Activated T-cell treated with anti-CD3 and anti-CD28 coated beads for 24 hours (primary cell): ENCODE measurements around the gene PPP2R5E.
A peak's percentile ranks its signal among the peaks of the same experiment; 100 is the strongest.

ENCODE experiments used
- DNase-seq: peaks from one replicate; pipeline ENCODE4 v3.0.0-alpha.2; 2020; ENCODE audit warnings: low read depth

Gene PPP2R5E

DNA sequence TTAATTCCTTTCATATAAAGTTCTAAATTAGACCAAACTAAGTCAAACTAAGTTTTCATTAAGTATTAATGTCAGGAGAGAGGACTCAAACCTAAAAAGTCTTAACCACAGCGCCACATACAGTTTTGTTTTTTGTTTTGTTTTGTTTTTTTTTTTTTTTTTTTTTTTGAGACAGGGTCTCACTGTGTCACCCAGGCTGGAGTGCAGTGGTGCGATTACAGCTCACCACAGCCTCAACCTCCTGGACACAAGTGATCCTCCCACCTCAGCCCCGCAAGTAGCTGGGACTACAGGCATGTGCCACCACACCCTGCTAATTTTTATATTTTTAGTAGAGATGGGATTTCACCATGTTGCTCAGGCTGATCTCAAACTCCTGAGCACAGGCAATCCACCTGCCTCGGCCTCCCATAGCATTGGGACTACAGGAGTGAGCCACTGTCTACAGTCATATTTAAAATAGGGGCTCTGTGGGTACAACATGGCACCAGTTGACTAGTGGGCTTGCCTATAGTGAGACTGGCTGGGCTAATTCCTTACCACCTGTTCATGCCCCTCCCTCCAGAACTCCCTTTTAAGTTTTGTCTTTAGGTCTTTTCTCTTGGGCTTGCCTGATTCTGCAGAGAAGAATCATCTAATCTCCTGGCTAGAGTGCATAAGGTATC is 110.2 kb downstream of the PPP2R5E start:
- no peak for DNase-seq

- no peak for DNase-seq
Measured at GRCh38 chr14:63432228-63432627, 110.9 kb downstream of the PPP2R5E start.

GRCh38 chr14:63431466-63431865 is 111.7 kb downstream of the PPP2R5E start:
- no peak for DNase-seq

DNA sequence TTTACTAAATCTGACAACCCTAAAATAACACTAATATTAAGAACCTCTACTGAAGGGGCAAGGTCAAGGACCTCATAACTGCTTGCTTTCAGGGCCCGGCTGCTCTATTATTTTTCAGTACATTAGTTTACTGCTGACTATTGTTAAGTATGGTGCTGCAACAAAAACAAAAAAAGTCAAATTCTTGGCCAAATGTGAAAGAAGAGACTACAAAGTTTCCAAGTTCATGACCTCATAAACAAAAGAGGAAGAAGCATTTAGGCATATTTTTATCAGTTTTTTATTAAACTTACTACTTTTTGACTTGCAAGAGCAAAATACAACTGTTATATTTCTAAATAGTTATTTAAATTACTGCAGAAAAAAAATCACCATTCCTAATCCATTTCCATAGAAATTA is 114.7 kb downstream of the PPP2R5E start:
- no peak for DNase-seq

DNA sequence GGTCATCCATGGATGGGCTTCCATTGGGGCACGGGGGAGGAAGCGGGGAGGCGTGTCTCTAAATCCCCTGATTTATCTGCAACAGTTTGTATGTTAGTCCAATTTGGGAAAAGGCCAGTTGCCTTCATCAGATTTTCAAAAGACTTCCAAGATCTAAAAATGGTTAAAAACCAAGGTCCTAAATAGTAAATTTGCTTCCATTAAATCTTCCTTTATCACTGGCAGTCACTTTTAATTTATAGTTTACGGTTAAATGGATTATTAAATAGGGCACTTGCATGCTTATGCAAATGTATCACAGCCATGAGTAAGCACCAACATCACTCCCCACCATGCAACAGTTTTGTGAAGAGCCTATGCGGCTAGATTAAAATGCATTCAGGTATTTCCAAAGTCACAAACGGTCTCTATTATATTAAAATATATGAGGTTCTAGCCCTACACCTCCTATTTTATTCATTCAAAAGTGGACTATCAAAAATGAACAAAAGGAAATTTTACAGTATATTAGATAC is 116.3 kb downstream of the PPP2R5E start:
- DNase-seq: no peak

- no peak for DNase-seq
Measured at GRCh38 chr14:63423889-63424288, 119.3 kb downstream of the PPP2R5E start.

GRCh38 chr14:63423381-63423780 is 119.8 kb downstream of the PPP2R5E start:
- DNase-seq: no peak

DNA sequence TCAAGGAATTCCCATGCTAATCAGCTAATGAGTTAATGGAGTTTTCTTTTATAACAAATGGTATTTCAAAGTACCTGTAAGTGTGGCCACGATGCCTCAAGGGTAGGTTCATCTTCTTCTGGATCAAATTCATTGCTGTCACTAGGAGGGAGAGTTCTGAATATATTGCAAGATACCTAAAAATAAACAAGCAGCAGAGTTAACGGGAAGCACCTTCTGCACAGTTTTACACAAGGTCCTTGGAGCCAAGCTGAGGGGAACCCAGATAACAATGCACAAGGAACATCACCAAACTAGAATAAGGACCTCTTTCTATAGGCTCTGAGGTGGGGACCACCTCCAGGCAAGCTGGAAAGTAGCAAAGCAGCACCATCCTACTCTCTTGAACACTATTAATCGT is 121.3 kb downstream of the PPP2R5E start:
- no peak for DNase-seq

- DNase-seq: no peak
Measured at GRCh38 chr14:63421226-63421625, 122.0 kb downstream of the PPP2R5E start.

- no peak for DNase-seq
Measured at GRCh38 chr14:63418020-63418419, 125.2 kb downstream of the PPP2R5E start.

DNA sequence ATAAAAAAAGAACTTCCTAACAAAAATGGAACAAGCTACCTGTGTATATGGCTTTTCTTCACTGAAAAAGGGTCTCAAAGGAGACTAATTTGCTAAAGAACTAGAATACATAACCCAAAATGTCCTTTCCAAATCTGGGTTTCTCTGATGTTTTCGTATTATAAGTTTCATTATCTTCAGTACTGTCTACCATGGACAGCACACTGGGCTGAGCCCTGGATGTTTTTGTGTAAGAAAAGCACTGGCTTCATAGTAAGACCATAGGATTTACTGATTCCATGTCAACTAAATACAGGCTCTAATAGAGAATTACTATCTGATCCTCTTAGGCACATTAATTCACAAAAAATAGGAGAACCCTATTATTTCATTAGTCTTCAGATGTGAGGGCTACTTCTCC is 130.2 kb downstream of the PPP2R5E start:
- no peak for DNase-seq

GRCh38 chr14:63406333-63406732 is 136.8 kb downstream of the PPP2R5E start:
- no peak for DNase-seq

GRCh38 chr14:63405715-63406114 is 137.5 kb downstream of the PPP2R5E start:
- no peak for DNase-seq

- no peak for DNase-seq
Measured at GRCh38 chr14:63404906-63405305, 138.3 kb downstream of the PPP2R5E start.

GRCh38 chr14:63401646-63402045 is 141.5 kb downstream of the PPP2R5E start:
- DNase-seq: no peak

DNA sequence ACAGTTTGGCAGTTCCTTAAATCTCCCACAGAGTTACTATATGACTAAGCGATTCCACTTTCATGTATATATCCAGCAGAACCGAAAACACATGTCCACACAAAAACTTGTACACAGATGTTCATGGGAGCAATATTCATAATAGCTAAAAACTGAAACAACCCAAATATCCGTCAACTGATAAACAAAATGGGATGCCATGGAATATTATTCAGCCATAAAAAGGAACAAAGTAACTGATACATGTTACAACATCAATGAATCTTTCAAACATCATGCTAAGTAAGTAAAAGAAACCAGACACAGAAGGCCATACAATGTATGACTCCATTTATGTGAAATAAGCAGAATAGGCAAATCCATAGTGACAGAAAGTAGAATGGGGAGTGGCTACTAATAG is 144.2 kb downstream of the PPP2R5E start:
- no peak for DNase-seq

GRCh38 chr14:63394841-63395240 is 148.3 kb downstream of the PPP2R5E start:
- no peak for DNase-seq

- no peak for DNase-seq
Measured at GRCh38 chr14:63394432-63394831, 148.7 kb downstream of the PPP2R5E start.

DNA sequence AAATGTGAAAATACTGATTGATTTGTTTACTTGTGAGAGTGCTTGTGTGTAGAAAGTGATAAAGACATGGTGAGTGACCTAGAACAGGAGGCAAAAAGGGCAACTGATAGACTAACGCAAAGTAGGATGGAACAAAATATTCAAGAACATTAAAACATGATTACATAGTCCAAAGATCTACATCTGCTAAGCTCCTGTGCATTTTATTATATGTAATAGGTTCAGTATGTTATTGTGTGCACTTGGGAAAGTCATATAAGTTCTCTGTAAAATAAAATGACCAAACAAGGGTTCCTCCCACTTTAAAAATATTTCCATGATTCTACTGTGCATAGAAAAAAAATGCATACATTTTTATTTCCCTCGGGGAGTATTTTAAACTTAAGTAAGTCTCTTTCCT is 150.2 kb downstream of the PPP2R5E start:
- DNase-seq: no peak

- DNase-seq: no peak
Measured at GRCh38 chr14:63392236-63392635, 150.9 kb downstream of the PPP2R5E start.

GRCh38 chr14:63388766-63389431 is 154.3 kb downstream of the PPP2R5E start:
- peak; percentile 50 for DNase-seq

DNA sequence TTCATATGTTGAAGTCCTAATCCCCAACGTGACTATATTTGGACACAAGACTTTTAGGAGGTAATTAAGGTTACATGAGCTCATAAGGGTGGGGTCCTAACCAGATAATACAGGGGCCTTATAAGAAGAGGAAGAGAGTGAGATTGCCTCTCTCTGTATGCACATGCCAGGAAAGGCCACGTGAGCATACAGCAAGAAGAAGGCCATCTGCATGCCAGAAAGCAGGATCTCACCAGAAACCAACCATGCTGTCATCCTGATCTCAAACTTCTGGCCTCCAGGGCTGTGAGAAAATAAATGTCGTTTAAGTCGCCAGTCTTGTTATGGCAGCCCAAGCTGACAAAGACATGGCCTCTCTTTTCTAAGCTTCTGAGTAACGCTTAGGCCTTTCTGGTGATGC is 155.5 kb downstream of the PPP2R5E start:
- DNase-seq: no peak

DNA sequence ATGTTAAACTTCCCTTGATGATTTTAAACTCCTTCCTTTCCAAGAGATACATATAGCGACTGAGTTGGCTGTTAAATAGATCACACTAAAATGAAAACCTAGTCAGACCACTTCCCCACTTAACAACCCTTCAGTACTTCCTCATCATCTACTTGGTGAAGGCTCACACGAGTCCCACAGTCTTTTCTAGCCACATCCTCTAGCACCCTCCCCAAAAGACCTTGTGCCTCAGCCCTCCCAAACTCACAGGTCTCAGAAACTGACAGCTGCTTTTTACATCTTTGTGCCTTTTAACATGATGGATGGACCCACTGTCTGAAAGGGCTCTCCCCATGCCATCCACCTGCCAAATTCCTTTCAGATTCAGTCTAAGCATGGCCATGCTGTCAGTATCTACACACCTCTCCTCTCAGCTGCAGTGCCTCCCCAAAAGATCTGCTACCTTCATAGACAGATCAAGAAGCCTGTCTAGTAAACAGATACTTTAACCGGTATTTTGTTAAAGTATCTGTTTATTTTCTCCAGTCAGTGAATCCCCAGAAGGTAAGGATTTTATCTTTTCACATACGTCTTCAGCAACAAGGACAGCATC is 159.3 kb downstream of the PPP2R5E start:
- no peak for DNase-seq
